ENCODE results near the gene CR1.
"Not testable (repeated sequence)": the region's sequence is repeated elsewhere in the genome, so short reads cannot be mapped to it uniquely, and the experiment has no call there.

CR1 gene

DNA sequence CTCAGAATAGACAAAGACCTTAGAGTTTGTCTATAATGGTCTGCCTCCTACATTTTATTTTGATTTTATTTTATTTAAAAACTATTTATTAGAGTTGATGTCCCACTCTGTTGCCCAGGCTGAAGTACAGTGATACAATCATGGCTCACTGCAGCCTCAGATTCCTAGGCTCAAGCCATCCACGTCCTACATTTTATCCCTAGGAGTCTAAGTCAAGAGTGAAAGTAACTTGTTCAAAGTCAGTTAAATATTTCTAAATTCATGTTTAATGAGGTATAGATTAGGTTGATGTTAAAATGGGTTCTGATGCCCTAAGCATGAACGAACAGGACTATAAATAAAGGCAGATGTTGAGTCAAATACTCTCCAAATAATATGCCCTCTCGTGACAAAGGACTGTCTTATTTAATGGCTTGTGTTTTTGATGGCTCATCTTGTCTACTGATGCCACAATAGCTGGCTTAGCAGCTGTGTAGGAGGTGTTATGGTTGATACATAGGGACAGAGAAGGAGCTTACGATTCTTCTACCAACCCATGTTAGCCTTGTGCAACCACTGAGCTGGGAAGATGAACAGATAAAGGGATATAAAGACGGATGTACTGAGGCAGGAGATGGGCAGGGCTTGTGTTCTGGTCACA, 83.0 kb downstream of the CR1 start:
- intact Hi-C loops (cut with DNase I), result no loop called here

DNA sequence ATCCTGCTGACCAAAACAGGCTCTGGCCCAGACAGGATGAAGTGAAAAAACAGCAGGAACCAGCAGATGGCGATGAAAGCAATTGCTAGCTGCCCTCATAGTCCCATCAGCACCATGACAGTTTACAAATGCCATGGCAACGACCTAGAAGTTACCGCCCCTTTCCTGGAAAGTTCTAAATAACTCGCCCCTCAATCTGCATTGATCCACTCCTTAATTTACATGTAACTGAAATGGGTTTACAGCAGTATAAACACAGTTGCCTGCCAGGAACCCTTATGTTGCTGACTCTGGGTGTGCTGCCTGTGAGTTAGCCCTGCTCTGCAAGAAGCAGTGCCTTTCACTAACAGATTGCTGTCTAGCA, 83.5 kb downstream of the CR1 start:
- intact Hi-C loops (cut with DNase I), result no loop called here
- peak in 7 of 10 donors; percentile 34 to 86 (median 59) for DNase-seq

More for the DNA sequence above, 83.0 kb downstream of the CR1 start:
- no peak for DNase-seq

DNA sequence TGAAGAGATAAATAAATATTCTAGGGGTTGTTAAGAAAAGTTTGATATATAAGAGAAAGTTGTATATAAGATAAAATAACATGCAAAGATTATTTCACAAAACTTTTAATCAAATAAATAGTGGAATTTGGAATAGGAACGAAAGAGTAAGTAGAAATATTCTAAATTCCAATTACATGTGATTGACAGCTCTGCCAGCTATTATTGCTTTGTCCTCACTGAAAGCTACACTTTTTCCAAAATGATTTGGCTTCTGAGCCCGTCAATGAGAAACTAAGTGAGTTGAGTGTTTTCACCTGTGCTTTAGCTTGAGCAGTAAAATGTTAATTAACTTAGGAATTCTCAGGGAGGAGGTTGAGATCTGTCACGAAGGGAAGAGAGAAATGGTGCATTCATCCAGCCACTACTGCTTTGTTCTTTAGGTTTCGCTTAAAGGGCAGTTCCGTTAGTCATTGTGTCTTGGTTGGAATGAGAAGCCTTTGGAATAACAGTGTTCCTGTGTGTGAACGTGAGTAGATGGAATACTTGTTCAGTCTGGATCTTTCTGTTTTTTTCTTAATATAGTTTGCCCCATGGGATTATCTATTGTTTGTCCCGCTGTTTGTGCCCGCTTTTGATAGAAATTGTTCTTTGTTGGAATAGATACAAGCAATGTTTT, 85.7 kb downstream of the CR1 start:
- intact Hi-C loops (cut with DNase I), result no loop called here
- DNase-seq, result no peak

DNA sequence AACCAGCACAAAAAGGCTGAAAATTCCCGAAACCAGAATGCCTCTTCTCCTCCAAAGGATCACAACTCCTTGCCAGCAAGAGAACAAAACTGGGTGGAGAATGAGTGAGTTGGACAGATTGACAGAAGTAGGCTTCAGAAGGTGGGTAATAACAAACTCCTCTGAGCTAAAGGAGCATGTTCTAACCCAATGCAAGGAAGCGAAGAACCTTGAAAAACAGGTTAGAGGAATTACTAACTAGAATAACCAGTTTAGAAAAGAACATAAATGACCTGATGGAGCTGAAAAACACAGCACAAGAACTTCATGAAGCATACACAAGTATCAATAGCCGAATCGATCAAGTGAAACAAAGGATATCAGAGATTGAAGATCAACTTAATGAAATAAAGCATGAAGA, 93.5 kb downstream of the CR1 start:
- DNase-seq; intact Hi-C loops (cut with DNase I): not testable (repeated sequence)

DNA sequence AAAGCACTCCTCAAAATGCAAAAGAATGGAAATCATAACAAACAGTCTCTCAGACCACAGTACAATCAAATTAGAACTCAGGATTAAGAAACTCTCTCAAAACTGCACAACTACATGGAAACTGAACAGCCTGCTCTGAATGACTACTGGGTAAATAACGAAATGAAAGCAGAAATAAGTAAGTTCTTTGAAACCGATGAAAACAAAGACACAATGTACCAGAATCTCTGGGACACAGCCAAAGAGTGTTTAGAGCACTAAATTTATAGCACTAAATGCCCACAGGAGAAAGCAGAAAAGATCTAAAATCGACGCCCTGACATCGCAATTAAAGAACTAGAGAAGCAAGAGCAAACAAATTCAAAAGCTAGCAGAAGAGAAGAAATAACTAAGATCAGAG, 95.2 kb downstream of the CR1 start:
- DNase-seq; intact Hi-C loops (cut with DNase I): not testable (repeated sequence)

DNA sequence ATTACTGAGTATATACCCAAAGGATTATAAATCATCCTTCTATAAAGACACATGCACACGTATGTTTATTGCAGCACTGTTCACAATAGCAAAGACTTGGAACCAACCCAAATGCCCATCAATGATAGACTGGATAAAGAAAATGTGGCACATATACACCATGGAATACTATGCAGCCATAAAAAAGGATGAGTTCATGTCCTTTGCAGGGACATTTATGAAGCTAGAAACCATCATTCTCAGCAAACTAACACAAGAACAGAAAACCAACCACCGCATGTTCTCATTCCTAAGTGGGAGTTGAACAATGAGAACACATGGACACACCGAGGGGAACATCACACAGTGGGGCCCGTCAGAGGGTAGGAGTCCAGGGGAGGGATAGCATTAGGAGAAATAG, 98.1 kb downstream of the CR1 start:
- DNase-seq; intact Hi-C loops (cut with DNase I): not testable (repeated sequence)

DNA sequence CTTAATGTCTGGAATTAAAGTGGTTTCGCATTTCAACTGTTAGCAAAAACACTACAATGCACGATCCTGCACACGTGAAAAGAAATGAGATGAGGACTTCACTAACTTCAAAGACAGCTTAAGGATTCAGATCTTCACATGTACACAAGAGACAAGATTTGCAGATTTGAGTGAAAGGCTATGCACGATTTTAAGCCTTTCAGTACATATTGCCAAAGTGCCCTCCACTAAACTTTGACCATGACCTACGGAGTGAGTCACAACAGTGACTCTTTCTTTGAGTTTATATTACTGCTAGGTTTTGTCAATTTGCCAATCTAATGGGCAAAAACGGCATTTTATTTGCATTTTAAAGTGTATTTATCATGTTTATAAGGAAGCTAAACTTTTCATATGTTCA, 107.8 kb downstream of the CR1 start:
- no peak for DNase-seq
- intact Hi-C loops (cut with DNase I), result no loop called here

DNA sequence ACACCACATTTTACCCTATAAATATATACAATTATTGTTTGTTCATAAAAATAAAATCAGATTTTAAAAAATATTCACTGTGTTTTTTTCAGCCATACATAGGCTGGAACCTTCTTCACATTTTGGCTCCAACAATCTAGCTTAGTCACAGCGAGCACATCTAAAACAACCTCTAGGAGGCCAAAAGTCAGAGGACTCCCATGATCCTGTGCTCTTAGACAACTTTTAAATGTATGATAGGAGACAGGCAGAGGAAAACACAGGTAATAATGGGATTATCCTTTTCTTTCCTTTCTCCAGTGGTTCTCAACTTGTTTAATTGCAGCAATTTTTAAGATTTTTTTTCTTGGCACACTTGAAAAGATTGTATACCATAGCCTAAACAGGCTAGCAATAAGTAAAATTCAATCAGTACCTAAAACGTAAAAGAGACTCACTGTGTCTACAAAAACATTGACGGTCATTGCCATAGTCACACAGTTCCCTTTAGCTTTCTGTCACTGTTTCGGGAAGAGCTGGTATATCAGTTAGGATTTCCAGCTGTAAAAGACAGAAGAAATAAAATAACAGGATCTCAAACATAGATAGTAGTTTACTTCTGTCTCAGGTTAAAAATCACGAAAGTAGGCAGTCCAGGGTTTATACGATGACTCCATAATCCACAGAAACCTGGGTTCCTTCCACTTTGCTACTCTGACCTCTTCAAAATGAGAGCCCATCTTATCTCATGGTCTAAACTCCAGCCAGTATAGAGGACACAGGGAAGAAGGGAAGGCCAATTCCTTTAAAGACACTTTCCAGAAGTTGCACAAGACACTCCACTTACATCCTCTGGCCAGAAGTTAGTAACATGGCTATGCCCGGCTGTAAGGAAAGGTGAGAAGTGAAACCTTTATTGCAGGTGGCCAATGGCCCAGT, 109.7 kb downstream of the CR1 start:
- DNase-seq, result no peak
- intact Hi-C loops (cut with DNase I), result no loop called here

DNA sequence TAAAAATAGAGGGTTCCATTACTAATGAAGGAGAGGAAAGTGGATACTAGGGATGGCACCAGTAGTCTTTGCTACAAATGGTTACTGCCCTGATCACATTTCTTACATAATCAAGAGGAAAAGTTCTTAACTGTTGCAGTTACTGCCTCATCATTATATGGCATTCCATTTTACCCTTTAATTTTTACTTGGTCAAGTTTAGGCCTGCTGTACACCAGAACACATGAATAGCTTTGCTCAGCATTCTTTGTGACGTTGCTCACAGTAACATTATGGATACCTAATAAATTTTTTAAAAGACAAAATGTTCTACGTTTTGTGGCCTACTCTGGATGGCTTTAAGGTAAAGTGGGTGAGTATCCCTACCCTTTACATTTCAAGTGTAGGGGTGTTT, 110.4 kb downstream of the CR1 start:
- DNase-seq, result no peak
- intact Hi-C loops (cut with DNase I), result no loop called here

DNA sequence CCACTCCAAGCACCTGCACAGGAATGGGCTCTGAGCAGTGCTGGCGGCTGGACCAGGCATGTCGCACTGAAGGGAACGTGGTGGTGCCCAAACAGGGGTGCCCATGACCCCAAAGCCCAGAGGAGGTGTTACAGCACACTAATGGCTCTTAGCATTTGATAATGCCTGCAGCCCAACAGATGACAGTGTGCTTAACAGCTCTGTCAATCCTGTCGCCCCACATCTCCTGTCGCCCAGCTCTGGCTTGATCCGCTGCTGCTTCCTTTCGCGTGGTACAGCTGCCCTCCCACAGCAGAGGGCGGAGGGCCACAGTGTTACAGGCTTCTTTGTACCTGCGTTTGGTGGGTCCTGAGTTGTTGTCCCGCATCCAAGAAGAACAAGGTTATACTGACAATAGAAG, 116.8 kb downstream of the CR1 start:
- intact Hi-C loops (cut with DNase I), result no loop called here
- no peak for DNase-seq

DNA sequence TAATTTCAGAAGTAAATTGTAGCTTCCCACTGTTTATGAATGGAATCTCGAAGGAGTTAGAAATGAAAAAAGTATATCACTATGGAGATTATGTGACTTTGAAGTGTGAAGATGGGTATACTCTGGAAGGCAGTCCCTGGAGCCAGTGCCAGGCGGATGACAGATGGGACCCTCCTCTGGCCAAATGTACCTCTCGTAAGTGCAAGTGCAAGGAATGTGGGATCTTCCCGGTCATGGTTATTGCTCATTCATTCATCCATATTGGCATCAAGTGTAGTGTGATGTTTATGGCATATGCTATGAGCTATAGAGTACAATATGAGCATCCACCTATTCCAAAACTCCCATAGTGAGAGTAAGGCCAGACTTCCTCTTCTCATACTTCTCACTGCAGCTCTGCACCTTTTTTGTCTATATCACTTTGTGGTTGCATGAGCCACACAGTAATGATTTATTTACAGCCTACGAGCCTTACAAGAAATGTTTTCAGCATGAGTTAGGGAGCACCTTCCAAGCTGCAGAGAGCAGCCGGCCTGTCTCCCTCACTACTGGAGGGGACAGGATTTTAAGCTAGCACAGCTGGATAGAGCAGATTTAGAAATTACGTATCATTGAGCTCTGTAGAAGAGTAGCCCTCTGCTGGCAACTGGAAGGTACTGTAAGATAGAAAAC, 124.0 kb downstream of the CR1 start:
- intact Hi-C loops (cut with DNase I), result no loop called here
- DNase-seq, result peak in 1 of 10 donors; percentile 33

DNA sequence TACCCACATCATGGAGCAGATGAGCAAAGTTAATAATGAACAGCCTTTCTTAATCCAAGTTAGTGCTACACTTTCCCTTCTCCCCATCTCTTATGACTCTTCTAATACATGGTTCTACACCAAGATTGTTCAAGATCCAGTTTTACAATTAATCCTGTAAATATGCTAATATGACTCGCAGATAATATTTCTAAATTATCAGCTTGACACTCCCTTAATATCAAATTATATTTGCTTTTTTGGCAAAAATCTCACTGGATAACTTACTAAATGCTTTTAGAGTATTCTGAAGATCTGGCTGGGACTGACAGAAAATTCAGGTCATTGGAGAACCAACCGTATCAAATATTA, 124.6 kb downstream of the CR1 start:
- intact Hi-C loops (cut with DNase I), result no loop called here
- no peak for DNase-seq

DNA sequence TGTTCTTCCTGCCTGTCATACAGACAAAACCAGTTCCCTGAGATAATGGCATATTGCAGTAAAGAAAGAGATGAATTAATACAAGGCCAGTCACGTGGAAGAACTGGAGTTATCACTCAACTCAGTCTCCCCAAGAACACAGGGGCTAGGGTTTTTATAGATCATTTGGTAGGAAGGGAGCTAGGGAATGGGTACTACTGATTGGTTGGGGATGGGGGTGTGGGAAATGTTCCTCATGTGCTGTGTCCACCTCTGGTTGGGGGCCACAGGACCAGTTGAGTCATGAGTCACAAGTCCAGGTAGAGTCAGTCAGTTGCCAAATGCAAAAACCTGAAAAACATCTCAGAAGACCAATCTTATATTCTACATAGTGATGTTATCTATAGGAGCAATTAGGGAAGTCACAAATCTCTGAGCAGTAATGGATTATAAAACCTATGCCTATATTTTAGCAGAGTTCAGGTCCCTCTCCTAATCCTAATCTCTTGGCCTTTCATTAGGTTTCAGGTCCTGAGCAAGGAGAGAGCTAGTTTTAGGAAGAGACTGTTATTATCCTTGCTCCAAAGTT, 129.6 kb downstream of the CR1 start:
- DNase-seq; intact Hi-C loops (cut with DNase I): not testable (repeated sequence)

DNA sequence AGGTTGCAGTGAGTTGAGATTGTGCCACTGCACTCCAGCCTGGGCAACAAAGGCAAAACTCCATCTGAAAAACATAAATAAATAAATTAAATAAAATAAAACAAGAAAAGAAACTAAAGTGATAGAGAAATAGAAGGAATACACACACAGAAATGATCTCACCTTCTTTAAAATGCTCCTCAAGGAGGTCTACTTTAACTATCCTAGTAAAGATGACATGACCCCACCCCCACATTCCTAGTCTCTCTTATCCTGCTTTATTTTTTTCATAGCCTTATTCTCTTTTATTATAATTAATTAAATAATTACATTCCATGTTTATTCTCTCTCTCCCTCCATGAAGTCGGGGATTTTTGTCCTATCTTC, 131.0 kb downstream of the CR1 start:
- intact Hi-C loops (cut with DNase I), result no loop called here
- no peak for DNase-seq

DNA sequence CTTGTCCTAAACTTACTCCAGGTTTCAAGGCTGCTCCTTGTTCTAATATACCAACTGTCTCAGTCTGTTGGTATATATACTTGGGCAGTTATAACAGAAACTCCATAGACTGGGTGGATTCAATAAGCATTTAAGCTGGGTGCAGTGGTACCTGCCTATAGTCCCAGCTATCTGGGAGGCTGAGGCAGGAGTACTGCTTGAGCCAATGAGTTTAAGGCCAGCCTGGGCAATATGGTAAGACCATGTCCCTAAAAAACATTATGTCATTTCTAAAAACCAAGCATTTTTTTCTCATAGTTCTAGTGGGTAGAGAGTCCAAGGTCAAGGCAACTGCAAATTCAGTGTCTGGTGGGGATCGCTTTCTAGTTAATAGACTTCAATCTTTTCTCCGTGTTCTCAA, 131.5 kb downstream of the CR1 start:
- intact Hi-C loops (cut with DNase I), result no loop called here
- no peak for DNase-seq

DNA sequence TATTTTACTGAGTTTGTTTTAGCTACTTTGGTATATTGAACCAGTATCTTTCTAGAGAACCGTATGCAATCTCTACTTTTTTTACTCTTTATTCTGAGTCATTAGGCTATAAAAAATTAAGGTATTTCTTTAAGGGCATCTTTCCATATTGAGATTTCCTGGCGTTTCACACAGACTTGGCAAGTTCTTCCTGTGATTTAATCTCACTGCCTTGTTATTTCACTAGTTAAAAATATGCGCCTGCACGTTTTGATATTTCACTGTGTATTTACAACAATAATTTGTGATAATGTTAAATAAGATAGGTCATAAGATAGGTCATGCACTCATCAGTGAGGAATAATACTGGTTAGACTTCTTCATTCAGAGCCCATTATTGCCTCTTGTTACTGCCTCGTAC, 132.8 kb downstream of the CR1 start:
- intact Hi-C loops (cut with DNase I), result no loop called here
- no peak for DNase-seq

DNA sequence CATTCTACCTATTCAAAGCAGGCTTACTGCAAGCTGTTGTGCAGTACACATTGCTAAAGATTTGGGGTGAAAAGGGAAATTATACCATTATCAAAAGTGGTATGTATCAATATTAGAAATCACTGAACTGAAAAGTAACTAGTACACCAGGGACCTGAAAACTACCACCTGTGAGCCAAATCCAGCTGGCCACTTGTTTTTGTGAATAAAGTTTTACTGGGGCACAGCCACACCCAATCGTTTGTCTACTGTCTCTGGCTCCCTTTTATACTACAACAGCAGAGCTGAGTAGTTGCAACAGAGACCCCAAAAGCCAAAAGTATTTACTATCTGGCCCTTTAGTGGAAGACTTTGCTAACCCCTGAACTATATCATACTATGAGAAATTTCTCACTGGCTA, 135.2 kb downstream of the CR1 start:
- no peak for DNase-seq

DNA sequence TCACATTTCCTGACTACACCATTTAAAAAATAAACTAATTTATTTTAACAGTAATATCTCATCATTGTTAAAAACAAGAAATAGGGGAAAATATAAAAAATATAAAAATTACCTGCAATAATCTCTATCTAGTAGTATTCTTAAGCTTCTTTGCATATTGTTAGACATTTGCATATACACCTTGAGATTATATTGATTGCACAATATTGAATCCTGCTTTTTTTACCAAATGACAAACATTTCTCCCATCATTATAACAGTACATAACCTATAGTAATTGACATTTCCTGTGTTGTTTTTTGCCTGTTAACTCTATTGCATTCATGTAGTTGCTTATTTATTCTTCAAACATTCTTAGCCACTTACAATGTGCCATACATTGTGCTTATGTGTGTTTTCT, 137.3 kb downstream of the CR1 start:
- DNase-seq, result no peak
- intact Hi-C loops (cut with DNase I), result no loop called here

More for the DNA sequence above, 135.2 kb downstream of the CR1 start:
- intact Hi-C loops (cut with DNase I), result no loop called here

DNA sequence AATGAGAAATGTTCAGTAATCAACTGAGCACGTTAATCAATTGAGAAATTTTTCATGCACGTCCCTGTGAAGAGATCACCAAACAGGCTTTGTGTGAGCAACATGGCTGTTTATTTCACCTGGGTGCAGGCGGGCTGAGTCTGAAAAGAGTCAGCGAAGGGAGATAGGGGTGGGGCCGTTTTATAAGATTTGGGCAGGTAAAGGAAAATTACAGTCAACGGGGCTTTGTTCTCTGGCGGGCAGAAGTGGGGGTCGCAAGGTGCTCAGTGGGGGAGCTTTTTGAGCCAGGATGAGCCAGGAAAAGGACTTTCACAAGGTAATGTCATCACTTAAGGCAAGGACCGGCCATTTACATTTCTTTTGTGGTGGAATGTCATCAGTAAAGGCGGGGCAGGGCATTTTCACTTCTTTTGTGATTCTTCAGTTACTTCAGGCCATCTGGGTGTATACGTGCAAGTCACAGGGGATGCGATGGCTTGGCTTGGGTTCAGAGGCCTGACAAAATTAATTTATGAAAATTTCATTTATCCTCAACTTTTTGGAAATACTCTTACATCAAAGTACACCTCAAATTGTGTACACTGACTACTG, 137.8 kb downstream of the CR1 start:
- not testable (repeated sequence) for DNase-seq

DNA sequence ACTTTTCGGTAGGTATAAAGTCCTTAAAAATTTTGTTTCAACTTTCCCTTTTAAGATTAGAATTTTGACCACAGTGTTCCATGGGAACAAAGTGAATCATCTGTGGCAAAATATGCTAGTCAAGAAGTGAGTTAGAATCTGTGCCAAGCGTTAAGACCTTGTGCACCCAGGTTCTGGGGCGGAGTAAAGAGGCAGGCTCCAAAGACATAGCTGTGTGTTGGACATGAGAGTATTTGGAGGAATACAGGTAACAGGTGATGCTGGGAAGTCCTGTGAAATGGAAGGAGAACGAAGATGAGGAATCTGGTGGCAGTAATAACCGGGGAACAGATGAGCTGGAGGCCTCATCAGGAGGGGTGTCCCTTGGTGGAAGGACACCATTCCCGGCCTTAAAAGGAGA, 138.3 kb downstream of the CR1 start:
- DNase-seq; intact Hi-C loops (cut with DNase I): not testable (repeated sequence)

More for the DNA sequence above, 137.8 kb downstream of the CR1 start:
- intact Hi-C loops (cut with DNase I), result not testable (repeated sequence)
